M059J (cell line): ENCODE measurements around the gene FGG. TPM values are rescaled to one million over a fixed set of nuclear protein-coding genes. Genes with fewer than 3 reads are reported as not detected.

Experiments
- DNase-seq: peaks from one replicate; pipeline ENCODE4 v3.0.0-alpha.2; 2012; ENCODE audit warnings: low read depth
- total RNA-seq: library from RNA; depleted of rRNA; stranded (reverse); fragments of >200 nt; shearing (Covaris generic); gene quantifications from 2 replicates; pipeline ENCODE4 v1.2.3, GENCODE V29; 2014; rRNA removed

The FGG gene
- total RNA-seq = not detected in 2 replicates

DNA sequence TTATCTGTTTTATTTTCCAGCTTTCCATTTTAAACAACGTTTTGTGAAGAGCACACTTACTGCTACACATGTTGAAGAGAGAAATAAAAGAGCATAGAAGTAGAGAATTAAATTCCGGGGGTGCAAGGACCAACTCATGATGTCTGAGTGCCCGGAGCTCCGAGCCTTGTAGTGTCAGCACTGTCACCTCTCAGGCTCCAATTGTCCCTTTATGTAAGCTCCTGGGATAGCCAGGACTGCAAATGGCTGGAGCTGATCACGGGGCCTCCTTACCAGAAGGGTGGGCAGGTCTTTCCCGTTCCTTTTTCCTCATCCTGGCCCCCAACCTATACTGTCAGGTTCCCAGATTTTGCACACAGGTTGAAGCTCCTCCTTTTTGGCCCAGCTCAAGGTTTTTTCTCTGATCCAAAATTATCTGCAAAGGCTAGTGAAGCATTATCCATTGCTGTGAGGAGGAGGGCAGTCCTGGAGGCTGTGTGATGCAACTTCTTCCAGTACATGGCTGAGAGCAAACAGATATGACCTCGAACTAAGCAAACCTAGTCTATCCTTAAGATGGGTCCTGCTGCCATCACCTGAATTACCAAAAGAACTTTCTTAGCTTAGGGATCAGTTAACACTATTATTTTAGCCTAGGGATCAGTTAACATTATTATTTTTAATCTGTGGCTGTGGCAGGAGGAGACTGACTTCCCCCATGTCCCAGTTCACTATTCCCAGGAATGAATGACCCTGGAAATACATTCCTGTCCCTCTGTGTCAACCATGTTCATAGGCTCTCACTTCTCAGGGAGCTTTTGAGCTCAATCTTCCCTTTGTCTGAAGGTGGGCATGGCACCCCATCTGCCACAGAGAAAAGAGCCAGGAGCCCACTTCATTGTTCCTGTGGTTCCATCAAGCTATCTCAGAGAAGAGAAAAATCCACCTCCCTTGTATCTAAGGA is at the start of gene FGG:
TSS of gene FGG (minus strand) at position 185 of the 943 bp plus-strand sequence. CDS start at position 138, 47 bp downstream.
- DNase-seq = no peak

DNA sequence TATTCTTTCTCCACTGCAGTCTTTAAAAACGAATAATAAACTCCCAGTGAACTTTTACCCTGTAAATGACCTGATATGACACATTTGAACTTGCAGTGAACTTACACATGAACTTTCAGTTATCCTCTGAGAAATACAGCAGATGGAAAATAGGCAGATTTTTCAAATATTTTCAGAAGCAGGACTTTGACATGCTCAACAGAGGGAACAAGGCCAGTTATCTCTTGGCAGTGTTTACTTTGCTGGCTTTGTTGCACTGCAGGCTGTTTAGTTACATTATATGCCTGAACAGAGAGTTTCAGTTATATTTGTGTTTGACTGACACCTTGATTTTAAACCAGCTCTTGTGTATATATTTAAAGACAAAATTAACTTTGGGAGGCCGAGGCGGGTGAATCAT is 47.6 kb upstream of the FGG start:
- DNase-seq = peak; percentile 0

DNA sequence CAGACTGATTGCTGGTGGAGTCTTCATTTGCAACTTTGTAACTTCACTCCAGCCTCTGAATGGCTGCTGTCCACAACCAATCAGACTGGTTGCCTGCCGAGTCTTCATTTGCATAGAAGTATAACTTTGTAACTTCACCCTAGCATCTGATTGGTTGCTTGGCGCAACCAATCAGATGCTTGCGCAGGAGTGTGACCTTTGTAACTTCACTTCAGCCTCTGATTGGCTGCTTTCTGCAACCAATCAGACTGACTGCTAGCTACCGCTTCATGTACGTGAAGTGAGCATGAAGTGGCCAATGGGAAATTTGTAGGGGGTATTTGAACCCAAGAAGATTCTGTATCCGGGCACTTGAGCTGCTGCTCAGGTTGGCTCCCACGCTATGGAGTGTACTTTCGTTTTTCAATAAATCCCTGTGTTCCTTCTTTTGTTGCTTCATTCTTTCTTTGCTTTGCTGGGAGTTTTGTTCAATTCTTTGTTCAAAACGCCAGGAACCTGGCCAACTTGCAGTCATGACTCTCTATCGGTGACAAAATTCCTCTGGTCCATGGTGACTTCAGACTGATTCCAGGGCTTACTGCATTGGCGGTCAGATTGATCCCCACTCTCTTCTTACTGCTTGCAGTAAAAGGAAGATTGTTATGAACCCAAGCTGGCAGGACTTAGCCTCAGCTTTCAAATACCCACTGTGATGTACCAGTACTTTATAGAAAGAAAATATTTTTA is 46.4 kb upstream of the FGG start:
- peak; percentile 3 for DNase-seq

DNA sequence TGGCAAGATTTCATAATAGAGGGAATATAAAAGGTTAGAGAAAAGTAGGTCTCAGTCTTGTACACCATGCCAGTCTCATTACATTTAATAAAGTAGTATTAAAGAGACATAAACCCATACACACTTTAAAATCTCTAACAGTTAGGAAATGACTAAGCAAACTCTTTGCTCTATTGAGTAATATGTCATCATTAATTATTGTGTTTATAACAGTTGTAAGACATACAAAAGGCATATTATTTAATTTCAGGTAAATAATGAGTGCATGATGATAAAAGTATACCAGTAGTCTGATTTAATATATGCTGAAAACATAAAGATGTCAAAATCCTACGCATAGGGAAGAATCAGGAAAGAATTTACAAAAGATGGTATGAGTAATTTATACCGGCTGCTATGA is 31.0 kb upstream of the FGG start:
- no peak for DNase-seq

DNA sequence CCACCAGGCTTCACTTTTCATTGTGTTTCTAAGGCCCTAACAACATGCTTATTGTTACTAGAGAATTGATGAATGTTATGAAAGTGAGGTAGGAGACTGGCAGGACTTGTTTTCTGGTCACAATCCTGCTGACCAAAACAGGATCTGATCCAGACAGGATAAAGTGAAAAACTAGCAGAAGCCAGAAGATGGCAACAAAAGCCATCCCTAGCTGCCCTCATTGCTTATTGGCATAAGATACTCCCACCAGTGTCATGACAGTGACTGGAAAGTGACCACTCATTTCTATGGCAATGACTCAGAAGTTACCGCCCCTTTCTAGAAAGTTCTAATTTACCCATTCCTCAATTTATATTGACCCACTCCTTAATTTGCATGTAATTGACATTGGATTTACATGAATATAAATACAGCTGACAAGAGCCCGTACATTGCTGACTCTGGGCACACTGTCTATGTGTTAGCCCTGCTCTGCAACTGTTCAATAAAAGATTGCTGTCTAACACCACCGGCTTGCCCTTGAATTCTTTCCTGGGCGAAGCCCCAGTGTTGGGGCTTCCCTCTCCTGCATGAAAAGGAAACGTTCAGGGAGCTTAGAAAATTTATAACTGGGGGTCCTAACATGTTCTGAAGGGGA is 30.0 kb upstream of the FGG start:
- no peak for DNase-seq

DNA sequence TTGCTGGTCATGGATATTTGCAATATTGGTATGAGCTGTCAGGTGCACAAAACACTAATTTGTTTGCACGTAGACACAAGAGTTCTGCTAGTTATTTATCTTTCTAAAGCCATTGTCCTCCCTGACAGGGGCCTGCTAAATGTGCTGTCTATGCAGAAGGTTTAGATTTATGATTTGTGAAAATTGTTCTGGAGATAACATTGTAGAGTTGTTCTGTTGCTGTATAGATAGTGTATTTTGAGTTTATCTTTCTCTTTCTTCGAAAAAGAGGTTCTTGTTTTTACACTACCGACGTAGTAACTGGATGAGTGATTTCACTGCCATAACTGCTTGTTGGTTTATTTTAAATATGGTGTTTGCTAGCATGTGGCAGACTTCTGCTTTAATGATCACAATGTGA is 28.5 kb upstream of the FGG start:
- DNase-seq = no peak

DNA sequence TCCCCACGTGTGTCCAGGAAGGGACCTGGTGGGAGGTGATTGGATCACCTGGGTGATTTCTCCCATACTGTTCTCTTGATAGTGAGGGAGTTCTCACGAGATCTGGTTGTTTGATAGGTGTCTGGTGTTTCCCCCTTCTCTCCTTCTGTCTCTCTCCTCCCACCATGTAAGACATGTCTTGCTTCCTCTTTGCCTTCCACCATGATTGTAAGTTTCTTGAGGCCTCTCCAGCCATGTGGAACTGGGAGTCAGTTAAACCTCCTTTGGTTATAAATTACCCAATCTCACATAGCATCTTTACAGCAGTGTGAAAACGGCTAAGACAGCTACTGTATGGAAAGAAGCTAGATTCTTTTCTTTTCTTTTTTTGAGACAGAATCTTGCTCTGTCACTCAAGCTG is 21.6 kb upstream of the FGG start:
- DNase-seq = no peak

DNA sequence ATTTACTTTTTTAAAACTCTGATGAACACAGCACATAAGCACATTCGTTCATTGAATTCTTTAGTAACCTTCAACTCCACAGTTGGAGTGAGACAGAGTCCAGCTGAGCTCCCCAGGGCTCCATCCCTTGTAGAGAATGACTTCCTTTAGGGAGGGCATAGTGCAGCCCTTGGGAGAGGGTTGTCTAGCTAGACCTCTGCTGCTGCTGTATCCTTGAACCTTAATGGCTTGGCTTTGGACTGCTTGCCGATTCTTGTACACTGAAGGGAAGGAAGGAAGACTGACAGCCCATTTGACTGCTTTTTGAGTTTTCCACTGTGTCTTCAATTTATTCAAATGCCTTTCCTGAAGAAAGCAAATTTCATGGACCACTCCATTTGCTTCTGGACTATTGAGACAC is 19.4 kb upstream of the FGG start:
- no peak for DNase-seq

DNA sequence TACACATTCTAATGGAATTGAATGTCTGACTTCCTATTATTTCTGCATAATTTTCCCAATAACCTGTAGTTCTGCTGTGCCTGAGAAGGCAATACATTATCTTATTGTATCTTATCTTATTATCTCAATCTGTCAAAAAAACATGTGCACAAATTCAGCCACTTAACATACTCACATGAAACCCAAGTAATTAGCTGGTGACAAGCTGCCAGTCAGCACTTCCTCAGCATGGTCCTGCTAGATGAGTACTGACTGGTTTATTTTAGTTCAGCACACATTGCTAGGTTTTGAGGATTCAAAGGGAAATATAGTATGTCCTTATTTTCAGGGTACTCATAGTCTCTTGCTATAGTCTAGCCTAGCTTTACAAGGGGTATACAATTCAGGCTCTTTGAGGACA is 17.9 kb upstream of the FGG start:
- no peak for DNase-seq

DNA sequence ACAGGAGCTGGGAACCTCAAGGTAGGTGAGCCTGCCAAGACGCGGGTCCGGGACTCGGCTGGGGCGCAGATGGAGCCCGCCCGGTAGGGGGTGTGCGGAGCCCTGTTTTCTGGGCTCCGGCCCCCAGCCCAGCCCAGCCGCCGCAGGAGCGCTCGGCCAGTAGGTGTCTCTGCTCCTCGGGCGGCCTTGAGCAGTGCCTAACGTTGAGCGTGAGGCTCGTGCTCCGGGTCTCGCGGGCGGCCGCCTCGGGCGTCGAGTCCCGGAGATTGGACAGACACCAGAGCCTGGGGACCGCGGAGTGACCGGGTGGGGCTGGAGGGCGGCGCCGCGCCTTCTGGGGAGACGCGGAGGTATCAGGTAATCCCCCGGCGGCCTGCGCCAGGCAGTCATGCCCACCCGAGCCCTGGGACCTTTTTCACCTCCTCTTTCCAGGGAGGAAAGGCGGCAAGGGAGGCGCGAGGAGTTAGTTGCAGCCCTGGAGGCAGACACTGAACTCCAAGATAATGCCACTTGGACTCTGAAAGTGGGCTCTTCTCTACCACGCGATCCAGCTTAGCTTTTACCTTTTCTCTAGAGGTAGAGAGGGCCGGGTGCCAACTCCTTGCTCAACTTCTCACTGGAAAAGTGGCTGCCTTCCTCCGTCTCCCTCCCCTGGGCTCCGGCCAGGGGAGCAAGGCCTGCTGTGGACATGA is 14.5 kb upstream of the FGG start:
- peak; percentile 40 for DNase-seq

DNA sequence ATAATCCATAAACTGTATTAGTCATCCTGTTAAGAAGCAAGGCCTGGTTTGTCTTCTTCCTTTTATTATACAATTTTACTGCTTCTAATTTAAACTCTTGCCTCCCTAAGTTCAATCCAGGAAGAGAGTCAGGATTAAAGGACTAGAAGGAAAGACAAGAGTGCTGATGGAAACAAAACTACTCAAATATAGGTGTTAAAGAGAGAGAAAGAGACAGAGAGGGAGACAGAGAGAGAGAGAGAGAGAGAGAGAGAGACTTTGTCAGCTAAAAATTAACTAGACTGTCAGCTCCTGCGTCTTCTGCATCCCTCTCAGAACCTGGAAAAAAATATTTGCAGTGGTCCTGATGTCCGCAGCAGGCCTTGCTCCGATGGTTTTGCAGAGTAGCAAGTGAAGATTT is 13.5 kb upstream of the FGG start:
- no peak for DNase-seq

DNA sequence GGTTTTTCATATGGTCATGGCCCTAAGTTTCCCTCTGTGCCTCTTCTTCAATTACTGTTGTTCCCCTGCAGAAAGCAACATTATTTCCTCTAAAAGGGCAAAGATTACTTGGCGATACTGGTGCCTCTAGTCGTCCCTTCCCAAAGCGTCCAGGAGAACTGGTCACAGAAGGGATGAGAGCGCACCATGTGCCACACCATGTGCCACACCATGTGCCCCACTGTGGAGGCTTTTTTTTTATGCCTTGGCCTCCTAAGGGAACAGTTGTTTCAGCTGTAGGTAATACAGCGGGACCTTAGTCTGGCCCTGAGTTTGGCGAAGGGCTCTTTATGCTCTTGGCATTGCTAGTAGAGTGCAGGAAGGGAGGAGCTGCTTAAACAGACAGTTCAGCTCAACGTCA is 11.5 kb upstream of the FGG start:
- no peak for DNase-seq

DNA sequence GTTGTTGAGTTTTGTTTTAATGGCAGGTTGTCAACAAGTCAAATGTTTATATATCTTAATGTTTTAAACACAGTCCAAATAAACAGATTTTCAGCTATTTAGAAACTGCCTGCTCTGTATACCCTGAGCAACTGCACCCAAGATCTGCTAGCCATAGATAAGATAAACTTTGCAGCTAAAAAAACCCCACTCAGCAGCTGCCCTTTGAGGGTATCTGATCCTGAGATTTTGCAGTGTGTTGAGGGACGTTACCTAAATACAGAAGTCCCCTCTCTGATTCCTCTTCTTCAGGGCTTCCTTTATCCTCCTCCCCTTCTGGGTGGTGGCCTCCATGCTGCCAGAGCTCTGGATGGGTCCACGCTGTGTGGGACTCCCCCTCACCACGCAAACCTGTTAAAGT is 11.0 kb upstream of the FGG start:
- no peak for DNase-seq

DNA sequence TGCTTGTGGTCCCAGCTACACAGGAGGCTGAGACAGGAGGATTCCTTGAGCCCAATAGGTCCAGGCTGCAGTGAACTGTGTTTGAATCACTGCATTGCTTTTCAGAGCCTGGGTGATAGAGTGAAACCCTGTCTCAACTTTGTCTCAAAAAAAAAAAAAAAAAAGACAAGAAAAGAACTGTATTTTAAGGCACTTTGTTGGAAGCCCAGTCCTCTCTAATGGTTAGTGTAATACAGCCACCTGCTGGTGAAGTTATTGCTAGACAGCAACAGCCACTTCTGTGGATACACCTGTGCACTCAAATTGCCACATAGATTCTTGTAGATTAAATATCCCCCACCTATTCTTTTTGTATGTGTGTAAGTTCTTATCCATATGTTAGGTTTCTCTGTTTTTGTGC is 10.1 kb upstream of the FGG start:
- DNase-seq = peak; percentile 39

DNA sequence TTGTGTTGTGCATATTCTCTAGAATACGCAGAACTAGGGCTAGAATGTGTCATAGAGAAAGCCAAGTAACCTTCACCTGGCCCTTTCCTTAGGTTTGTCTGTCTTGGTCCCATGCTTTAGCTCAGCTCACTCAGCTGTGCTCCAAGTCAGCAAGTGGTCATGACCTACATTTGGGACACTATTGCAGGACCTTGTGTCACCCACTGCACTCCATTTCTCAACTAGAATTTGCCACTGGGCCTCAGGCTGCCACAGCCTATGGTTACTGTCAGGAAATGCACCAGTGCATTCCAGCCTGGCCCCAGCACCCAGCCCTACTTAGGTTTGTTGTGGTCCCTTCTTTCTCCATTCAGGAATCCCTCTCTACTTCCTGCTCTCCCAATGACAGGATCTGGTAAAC is 7.7 kb upstream of the FGG start:
- DNase-seq = no peak

DNA sequence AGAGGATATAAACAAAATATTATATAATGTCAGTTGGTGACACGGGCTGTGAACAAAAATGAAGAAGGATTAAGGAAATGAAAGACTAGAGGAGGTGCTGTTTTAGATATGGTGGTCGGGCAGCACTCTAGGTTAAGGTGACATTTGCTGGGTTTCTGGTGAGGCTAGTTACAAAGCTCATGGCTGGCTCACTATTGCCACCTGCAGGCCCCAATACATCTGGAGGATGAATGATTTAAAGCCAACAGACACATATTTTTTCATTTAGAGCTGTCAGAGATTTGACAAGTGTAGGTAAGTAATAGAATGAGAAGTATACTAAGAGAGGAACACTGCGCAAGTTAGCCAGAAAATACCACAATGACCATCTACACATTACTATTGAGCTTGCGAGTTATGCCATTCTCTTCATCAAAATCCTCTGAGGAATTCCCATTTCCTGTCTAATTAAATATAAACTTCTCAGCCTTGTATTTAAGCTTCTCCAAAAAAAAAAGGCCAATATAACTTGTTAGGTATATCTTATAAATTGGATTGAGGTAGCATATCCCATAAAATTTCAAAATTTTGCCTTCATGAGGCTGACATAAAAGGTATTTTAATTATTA is 6.4 kb upstream of the FGG start:
- DNase-seq = peak; percentile 31

DNA sequence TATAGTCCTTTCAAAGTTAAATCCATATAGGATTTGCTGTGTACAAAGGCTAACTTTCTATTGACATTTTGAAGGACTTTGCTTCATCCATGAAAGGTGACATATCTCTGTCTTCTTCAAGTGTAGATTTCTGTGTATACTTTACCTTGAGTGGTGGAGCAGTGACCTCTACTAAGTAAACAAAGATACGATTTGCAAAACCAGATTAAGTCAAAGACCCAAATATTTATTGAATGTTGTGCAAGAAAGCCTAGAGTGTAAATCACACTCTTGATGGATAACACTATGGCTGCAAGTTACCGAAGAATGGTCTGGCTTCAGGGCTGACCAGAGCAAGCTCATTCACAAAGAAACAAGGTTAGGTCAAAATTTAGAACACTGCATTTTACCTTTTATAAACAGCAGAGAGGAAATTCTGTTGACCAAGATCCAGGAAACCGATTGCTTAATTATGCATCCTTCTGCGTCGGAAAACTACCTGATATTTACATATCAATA is 5.4 kb upstream of the FGG start:
- DNase-seq = no peak

DNA sequence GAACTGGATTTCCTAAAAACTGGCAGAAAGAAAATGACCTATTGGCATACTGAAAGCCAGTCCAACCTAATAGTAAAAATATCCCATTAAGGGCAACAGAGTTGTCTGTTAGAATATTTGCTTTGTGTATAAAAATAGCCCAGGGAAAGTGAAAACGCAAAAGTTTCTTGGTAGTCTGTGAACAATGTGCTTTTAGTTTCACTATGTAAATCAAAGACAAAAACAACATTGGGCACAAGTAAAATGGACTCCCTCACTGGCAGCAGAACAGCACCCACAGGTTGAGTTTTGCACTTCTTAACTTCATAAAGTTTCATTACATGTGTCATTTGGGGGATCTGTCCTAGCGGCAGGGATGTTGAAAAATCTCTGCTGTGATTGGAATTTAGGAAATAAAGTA is 4.3 kb upstream of the FGG start:
- DNase-seq = no peak

DNA sequence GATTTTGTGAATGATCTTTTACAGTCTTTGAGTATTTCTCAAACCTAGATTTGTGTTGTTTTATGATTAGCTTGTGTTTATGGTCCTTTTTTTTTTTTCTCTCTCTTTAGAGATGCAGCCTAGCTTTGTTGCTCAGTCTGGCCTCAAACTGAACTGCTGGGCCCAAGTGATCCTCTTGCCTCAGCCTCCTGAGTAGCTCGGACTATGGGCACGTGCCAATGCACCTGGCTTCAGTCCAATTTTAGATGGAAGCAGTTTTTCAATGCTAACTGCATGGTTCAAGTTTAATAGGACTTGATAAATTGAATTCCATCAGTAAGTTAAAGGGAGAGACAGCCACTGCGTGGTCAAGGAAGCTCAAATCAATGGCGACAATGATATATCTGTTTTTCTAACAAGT is 3.8 kb upstream of the FGG start:
- no peak for DNase-seq

DNA sequence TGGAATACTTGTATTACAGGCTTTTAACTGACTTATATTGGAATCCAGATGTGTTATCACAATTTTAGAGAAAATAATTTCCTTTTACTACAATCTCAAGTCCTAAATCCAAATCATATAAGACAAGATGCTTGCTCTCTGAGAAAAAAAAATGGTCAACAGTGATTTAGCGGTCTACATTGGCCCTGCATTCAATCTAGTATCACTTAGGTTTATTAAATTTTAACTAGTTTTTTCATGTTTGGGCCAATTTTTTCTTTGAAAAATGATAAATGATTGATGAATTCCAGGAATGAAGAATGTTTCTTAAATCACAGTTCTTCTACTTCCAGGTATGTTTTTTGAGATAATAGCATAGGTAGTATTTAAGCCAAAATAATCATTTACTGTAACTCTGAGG is 2.8 kb upstream of the FGG start:
- DNase-seq = no peak

DNA sequence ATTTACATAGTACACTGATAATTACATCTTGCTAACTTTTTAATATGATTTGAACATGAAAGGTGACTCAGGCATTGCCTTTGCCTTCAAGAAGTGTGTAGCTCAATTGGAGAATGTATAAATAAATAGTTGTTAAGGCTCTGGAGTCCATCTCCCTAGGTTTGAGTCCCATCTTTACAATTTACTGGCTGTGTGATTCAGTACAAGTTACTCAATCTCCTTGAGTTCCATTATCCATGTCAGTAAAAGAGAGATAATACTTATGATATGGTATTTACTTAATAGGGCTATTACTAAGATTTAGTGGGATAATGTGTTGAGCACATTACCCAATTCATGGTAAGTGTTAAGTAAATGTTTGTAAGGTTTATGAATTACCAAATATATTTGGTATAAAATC is 1.9 kb upstream of the FGG start:
- no peak for DNase-seq
